ENCODE measurements around the gene MEAK7.

Gene MEAK7, protein sequence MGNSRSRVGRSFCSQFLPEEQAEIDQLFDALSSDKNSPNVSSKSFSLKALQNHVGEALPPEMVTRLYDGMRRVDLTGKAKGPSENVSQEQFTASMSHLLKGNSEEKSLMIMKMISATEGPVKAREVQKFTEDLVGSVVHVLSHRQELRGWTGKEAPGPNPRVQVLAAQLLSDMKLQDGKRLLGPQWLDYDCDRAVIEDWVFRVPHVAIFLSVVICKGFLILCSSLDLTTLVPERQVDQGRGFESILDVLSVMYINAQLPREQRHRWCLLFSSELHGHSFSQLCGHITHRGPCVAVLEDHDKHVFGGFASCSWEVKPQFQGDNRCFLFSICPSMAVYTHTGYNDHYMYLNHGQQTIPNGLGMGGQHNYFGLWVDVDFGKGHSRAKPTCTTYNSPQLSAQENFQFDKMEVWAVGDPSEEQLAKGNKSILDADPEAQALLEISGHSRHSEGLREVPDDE

DNA sequence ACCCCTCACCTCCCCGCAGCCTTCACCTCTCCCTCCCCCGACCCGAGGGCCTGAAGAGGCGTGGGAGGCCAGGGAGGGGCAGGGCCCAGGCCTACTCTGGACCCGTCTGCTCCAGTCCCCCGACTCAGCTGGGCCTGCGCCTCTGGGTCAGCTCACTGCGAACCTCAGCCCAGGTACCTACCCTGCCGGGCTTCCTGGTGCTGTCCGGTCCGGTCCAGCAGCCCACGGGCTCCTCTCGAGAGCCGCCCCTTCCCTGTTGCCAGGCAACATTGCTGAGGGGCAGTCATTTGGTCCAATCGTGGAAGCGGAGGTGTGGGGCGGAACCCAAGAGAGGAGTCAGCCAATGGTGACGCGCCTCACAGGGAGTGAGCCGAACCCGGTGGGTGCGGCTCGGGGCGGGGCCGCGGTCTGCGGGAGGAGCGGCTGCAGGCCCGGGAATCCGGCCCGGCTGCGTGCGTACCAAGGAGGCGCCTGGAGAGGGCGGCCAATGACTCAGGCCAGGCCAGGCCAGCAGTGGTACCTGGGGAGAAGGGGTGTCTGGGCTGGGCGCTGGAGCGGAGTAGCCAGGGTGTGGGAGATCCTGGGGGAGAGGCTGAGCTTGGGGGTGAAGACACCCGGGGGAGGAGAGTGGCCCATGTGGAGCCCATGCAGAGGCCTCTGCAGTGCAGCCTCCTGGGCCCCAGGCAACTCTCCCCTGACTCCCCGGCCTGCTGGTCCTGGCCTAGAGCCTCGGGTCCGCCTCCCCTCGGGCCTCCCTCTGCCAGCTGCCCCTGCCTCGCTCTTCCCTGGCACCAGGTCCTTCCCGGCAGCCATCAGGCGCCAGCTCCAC, at the start of gene MEAK7:
TSS of gene MEAK7 (minus strand) at position 240 of the 829 bp plus-strand sequence. CDS start 6,573 bp downstream, outside the sequence.
- no peak for DNase-seq

DNA sequence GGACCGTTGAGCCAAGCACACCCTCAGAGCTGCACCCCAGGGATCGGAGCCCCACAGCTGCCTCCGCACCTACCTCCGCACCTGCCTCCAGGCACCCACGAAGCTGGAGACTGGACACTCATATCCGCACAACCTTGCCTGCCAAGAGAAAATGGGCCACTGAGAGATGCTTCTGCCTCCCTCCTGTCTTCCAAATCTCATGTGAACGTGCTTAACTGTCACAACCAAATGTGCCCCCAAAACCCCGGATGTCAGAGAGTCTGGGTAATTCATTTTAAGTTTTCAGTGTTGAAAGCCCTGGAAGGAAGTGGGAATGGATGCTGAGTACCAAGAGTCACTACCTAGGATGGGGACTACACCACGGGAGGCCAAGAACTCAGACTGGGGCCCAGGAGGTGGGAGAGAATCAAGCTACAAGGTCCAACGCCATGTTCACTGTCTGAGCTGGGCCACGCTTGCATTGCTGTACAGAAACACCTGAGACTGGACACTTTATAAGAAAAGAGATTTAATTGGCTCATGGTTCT, 49.5 kb upstream of the MEAK7 start:
- DNase-seq = no peak

DNA sequence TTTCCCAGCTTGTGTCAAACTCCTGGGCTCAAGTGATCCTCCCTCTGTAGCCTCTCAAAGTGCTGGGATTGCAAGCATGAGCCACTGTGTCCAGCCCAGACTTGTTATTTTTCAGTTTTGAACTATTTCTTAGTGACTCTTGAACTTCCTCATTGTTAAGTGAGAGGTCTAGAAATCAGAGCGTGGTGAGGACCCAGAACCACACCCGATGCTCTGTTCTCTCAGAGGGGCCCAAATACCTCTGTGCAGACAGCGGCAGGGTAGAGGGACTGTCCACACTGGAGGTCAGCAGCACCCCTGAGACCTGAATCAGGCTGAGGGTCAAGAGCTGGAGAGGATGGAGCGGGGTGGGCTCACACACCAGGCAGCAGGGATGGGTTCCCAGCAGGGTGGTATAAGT, 47.7 kb upstream of the MEAK7 start:
- DNase-seq = no peak

DNA sequence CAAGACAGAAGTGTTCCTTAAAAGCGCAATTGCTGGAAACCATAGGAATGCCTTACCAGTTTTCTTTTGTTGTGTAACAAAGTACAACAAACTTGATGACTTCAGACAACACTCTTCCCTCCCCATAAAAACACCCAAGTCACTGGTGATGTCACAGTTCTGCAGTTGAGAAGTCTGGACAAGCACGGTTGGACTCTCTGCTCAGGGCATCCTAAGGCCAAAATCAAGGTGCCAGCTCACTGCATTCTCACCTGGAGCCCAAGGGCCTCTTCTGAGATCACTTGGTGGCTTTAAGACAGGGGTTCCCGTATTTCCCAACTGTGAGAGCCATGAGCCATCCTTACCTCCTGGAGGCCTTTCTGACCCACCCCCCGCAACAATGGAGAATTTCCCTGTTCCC, 45.6 kb upstream of the MEAK7 start:
- no peak for DNase-seq

DNA sequence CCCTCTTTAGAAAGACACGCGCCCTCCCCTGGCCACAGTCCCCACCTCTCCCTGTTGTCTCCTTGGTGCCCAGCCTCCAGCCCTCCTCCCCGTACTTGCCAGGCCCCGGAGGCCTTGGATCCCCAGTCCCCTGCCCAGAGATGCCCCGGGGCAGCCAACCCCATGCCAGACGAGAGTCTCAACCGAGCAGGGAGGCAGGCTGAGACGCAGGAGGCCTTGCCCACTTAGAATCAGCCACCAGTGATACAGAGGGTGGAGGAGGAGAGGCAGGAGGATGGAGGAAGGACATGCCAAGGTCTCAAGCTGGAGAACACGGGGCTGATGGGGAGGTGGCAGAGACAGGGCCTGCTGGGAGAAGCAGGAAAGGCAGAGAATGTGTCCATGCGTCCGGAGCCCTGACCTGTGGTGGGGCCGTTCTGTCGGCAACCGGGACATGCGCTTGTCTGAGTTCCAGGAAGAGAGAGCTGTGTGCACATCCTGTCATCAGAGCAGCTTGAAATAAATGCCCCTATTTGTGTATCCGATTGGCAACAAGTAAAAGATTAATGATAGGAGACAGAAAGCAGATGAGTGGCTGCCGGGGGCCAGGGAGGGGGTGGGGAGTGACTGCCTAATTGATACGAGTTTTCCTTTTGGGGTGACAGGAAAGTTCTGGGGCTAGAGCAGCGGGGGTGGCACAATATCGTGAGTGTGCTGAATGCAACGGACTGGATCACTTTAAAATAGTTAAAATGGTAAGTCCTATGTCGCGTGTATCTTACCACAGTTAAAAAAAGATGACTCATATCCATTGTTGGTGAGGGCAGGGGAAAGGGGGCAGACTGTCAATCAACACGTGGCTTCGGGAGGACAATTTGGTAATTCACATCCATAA, 44.7 kb upstream of the MEAK7 start:
- DNase-seq = no peak

DNA sequence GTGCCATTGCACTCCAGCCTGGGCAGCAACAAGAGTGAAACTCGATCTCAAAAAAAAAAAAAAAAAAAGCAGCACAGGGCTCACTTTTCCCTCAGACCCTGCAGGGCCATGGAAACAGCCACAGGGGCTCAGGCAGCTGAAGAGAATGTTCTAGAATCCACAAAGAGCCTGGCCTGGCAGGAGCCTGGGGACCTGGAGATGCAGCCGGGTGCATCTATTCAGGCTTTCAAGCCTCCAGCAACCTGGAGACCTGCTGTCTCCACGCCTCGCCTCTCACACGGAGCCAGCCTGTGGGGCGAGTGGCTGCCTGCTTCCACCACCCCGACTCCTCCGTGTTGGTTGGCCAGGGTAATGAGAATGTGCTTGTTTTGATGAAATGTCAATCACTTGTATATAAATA, 44.0 kb upstream of the MEAK7 start:
- no peak for DNase-seq

DNA sequence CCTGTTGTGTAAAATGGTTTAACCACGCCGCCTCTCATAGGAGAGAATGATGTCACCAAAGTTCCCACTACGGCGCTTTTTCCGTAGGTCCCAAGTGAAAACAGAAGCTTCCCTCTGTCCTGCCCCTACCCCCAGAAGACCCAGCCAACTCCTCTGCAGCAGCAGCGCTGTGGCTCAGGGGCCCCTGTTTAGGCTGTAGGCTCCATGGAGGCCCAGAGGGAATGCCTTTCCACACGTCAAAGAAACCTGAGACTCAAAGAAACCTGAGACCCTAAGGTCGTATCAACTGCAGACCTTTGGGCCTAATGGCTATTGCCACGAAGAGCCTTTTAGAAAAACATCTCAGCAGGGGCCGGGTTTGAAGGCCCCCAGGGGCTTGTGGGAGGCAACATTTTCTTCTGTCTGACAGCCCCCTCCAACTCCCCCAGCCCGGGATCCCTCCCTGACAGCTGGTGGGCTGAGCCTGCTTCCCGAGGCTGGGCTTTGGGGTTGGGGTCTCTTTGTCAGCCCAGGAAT, 43.1 kb upstream of the MEAK7 start:
- DNase-seq = no peak

DNA sequence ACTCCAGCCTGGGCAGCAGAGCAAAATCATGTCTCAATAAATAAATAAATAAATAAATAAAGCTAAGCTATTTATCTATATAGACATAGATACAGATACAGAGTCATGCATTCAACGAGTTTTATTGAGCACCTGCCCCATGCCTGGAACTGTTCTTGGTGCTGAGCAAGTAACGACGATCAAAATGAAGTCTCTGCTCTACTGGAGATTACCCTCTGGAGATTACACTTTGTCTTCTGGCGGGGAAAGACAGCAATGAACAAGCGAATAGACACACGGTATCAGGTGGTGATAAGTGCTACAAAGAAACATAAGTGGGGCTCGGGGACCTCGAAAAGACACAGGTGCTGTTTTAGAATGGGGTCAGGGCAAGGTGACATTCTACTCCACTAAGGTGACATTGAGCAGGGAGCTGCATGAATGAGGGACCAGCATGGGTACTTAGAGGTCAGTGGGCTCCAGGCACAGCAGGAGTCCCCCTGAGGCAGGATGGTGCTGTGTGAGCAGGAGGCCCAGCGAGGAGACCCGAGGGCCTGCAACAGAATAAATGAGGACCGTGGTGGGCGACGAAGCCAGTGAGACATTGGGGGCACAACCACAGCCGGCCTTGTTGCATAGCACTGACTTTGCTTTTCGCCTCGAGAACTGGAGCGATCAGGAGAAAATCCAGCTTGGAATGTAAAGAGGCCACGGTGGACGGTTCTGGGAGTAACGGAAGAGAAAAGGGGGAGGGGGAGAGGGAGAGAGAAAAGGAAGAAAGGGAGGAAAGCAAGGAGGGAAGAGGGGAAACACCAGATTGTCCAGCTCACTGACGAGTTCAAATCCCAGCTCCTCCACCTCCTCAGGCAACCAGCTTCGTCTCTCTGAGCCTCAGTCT, 42.4 kb upstream of the MEAK7 start:
- DNase-seq = no peak

DNA sequence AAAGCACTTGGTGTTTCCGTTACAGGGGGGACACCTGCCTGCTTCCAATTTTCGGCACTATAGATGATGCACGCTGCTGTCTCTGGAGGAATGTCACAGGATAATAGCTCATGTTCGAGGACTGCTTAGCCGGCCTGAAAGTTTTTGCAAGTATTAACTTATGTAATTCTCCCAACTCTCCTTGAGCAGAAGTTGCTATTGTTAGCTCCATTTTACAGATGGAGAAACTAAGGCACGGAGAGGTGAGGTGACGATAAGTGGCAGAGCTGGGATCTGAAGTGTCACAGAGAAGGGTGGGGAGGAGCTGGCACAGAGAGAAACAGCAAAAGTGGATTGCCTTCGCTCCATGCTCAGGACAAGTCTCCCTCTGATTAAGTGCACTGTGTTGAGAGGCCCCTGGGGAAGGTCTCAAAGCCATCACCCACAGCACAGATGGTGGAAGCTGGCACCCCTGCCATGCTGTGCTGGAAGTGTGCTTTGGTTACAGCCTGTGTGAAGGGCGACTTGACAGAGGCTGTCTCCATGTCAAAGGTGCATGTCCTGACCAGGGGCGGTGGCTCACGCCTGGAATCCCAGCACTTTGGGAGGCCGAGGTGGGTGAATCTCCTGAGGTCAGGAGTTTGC, 40.8 kb upstream of the MEAK7 start:
- DNase-seq = peak; percentile 60

DNA sequence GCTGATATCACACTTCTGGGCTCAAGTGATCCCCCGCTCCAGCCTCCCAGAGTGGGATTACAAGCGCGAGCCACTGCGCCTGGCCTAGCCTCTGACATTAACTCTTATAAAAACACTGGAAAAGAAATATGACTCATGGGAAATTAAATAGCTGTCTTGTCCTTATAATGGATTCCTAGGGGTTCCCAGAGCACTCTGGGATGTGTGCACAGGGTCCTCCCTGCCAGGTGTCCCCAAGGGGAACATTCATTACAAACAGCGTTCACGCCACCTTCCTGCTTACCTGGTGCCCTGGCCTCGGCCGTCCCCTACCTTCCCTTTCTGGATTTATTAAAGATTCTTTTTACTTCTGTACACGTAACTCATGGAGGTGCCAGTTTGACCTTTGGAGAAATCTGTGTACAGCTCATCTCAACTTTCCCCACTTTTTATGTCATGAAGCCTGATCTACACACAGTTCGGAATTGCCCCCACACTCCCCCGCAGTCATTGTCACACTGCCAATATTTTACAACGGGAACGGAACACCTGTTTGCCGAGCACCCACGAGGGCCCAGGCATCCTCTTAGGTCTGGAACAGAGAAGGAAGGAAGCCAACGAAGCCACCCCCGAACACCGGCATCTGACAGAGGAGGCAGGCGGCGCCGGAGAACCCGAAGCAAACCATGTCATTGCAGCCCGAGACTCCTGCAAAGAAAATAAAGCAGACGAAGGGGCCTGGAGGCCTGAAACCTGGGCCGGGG, 39.7 kb upstream of the MEAK7 start:
- no peak for DNase-seq

DNA sequence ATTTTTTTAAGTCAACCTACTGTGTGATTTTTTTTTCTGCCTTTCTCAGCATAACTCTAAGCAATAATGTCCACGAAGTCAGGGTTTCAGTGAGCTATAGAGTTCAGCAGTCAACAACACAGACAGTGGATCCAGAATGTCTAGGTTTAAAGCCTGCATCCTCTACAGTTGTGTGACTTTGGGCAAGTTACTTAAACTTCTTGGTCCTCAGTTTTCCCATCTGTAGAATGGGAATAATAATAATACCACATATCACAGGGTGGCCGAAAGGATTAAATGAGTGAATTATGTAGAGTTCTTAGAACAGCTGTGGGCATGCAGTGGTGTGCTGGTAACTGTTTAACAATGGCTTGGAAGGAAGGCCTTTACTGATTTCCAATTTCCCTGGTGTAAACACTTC, 38.8 kb upstream of the MEAK7 start:
- DNase-seq = no peak

DNA sequence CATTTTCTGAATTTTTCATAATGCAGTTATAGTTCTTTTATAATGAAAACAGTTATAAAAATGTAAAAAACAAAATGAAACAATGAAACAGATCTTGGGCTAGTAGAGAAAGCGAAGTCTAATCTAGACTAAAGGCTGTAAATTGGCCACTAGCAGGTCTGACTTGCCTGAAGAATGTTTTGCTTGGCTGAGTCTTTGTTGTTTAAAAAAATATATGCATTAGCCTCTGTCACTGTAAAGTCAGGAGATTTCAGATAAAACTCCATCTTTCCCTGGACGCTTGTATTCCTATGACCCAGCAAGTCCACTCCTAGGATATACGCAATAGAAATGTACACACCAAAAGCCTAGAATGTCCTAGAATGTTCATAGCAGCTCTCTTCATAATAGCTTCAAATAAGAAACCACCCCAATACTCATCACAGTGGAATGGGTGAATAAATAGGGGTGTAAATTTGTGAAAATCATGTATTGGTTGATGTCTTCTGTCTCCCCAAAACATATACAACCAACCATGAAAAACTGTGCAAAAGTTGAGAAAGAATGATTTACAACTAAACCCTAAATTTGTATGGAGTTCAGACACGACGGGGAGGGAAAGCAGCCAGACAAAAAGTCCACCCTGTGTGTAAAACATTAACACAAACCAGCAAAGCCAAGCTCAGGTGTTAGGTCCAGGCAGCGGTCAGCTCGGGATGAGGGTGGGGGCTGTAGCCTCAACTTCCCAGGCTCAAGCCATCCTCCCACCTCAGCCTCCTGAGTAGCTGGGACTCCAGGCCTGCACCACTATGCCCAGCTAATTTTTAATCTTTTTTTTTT, 37.7 kb upstream of the MEAK7 start:
- DNase-seq = no peak

DNA sequence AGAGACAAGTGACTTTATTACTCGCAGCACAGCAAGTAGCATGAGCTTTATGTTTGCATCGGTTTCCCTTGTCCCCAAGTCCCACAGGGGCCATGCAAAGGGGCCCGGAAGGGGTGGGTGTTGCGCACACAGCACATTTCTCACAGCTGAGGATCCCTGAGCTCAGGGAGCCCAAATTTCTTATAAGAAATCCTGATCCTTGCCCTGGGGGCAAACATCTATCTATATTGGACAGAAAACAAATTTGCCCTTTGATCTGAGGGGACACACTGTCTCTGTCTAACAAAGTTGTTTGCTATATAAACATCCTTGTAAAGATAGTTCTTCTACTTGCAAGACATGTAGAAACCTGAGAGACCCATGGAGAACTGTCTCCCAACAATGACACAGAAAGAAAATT, 35.7 kb upstream of the MEAK7 start:
- DNase-seq = no peak

DNA sequence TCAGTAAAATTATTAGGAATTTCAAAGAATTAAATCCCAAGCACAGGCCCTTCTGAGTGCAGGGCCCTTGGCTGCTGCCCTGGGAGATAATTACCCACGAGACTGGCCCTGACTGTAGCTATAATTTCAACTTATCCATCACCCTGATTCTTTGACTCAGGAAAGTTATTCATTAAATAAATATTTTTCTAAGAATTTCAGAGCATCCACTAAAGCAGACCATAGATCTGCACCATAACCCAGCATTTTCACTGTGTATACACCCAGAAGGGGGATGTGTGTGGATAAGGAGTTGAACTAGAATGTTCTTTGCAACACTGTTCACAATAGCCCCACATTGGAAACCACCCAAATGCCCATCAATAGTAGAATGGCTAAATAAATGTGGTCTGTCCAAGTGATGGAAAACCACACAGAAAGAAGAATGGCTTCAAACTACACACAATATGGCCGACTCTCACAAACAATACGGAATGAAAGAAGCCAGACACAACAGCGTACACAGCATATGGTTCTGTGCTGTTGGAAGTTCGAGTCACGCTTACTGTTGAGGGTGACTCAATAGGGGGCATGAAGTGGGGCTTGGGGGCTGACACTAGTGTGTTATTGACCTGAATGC, 33.9 kb upstream of the MEAK7 start:
- no peak for DNase-seq

DNA sequence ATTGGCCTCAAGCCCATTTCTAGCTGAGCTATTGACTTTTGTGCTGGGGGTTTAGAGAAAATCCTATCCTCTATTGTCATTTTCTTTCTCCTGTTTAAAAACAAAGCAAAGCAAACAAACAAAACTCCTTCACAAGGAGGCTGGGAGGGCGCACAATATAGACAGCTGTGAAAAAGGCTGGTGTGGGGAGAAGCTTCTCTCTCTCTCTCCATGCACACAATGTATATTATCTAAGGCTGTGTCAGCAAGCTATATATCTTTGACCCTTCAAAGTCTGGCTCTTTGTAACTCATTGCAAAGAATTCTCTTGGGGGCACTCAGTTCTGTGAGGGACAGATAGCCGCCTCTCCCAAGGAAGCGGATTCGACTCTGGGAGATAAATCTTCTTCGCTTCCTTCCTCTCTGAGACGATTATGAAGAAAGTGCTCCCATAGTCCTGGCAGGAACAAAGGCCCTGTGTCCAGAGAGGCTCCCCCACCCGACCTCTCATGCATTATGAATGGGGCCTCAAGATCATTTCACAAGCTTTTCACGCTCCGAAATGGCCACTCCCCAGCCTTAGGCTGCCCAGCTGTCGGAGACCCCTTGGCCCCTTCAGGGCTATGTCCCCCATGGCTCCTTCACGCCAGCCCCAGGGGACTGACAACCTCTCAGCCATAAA, 33.2 kb upstream of the MEAK7 start:
- no peak for DNase-seq

DNA sequence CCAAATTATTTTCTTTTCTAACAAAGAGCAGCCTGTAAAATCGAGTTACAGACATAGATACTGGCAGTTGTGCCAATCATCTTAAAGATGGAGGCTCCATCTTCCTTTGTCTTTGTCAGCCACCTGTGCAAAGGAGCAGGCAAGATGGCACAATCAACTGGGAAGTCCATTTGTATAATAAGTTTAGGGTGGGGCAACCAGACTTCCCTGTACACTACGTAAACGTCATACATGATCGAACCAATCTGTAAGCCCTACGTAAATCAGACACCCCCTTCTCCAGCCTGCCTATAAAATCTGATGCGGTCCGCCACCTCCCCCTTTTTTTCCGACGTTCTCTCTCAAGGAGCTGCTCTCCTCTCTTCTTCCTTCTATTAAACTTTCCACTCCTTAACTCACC, 31.4 kb upstream of the MEAK7 start:
- no peak for DNase-seq

DNA sequence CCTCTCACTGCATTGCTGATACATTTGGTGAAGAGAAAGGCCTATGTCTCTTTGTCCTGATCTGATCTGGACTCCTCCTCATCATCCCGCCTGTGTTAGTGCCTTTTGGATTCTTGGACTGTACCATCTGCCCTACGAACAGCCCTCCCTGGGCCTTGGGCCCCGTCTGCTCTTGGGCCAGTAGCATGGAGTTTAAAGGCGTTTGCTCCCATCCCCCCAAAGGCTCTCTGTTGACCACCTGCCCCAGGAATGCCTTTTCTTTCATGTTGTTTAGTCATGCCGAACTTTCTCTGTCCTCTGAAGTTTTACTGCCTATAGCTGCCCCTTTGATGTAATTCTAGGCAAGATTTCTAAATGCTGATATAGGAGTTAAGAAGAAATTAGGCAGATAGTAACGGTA, 30.9 kb upstream of the MEAK7 start:
- DNase-seq = no peak

DNA sequence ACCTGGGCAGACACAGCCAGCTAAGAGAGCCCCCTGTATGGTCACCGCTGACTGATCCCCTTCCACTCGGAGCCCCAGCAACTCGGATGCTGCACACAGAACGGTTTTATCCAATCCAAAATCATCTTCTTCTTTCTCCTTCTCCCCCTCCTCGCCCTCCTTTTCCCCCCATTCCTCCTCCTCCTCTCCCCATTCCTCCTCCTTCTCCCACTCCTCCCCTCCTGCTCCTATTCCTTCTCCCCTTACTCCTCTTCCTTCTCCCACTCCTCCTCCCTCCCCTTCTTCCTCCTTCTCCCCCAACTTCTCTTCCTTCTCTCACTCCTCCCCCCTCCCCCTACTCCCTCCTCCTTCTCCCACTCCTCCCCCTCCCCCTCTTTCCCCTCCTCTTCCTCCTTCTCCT, 30.4 kb upstream of the MEAK7 start:
- DNase-seq = no peak

Measured in NCI-H1436 treated with DMSO at 0.1 percent for 48 hours (cell line).